ENCODE results near the gene GPC6. TPM values are rescaled to one million over a fixed set of nuclear protein-coding genes. Genes with fewer than 3 reads are reported as not detected.

GPC6 gene
- total RNA-seq, 1 donor from 2014 or later = not detected

- no peak overlapping the region for H3K27ac Mint-ChIP-seq
- DNase-seq (ENCODE audit: low spot score) = no peak
- no peaks in the 10 kb centered on the region for H3K27me3 Mint-ChIP-seq (ENCODE audit: insufficient read depth)
- peaks cover 10% of the 10 kb centered on the region for H3K36me3 Mint-ChIP-seq (ENCODE audit: low read depth)
- intact Hi-C loops (cut with micrococcal nuclease) = no loop called here
- H3K4me3 Mint-ChIP-seq = no peak overlapping the region
- H3K9me3 Mint-ChIP-seq = peaks cover 10% of the 10 kb centered on the region
- peaks cover 48% of the 10 kb centered on the region for H3K4me1 Mint-ChIP-seq (ENCODE audit: low read depth)
These were observed 1086.8 kb downstream of the GPC6 start for GRCh38 chr13:94313321-94313910.

- no peak overlapping the region for H3K4me3 Mint-ChIP-seq
- DNase-seq (ENCODE audit: low spot score) = no peak
- peaks cover 53% of the 10 kb centered on the region for H3K4me1 Mint-ChIP-seq (ENCODE audit: low read depth)
- no peaks in the 10 kb centered on the region for H3K27me3 Mint-ChIP-seq (ENCODE audit: insufficient read depth)
- H3K36me3 Mint-ChIP-seq (ENCODE audit: low read depth) = peaks cover 10% of the 10 kb centered on the region
- no peak overlapping the region for H3K27ac Mint-ChIP-seq
- intact Hi-C loops (cut with micrococcal nuclease) = no loop called here
- H3K9me3 Mint-ChIP-seq = peaks cover 10% of the 10 kb centered on the region
These were observed 1087.3 kb downstream of the GPC6 start for GRCh38 chr13:94313926-94314325.

GRCh38 chr13:94315188-94315587, 1088.6 kb downstream of the GPC6 start:
- no peak for DNase-seq (ENCODE audit: low spot score)
- no peaks in the 10 kb centered on the region for H3K27me3 Mint-ChIP-seq (ENCODE audit: insufficient read depth)
- peaks cover 10% of the 10 kb centered on the region for H3K36me3 Mint-ChIP-seq (ENCODE audit: low read depth)
- no peak overlapping the region for H3K27ac Mint-ChIP-seq
- H3K4me1 Mint-ChIP-seq (ENCODE audit: low read depth) = peaks cover 66% of the 10 kb centered on the region
- peaks cover 13% of the 10 kb centered on the region for H3K9me3 Mint-ChIP-seq
- intact Hi-C loops (cut with micrococcal nuclease) = loop anchor here (5.0 kb wide), 2 partner anchors 78 to 352 kb away; no protein-coding TSS in a partner anchor
- H3K4me3 Mint-ChIP-seq = no peak overlapping the region

GRCh38 chr13:94317063-94317491, 1090.5 kb downstream of the GPC6 start:
- H3K36me3 Mint-ChIP-seq (ENCODE audit: low read depth) = peaks cover 18% of the 10 kb centered on the region
- H3K27ac Mint-ChIP-seq = peak overlapping the region; percentile 86
- peak; percentile 13 for DNase-seq (ENCODE audit: low spot score)
- H3K4me3 Mint-ChIP-seq = peak overlapping the region; percentile 44
- H3K27me3 Mint-ChIP-seq (ENCODE audit: insufficient read depth) = no peaks in the 10 kb centered on the region
- intact Hi-C loops (cut with micrococcal nuclease) = loop anchor here (1.0 to 5.0 kb wide), 5 partner anchors 10 to 350 kb away; no protein-coding TSS in a partner anchor
- H3K9me3 Mint-ChIP-seq = peaks cover 31% of the 10 kb centered on the region
- peaks cover 80% of the 10 kb centered on the region for H3K4me1 Mint-ChIP-seq (ENCODE audit: low read depth)

GRCh38 chr13:94318418-94318817, 1091.8 kb downstream of the GPC6 start:
- DNase-seq (ENCODE audit: low spot score) = no peak
- Mint-ChIP-seq H3K27ac (no peak overlapping the region), H3K27me3 (ENCODE audit: insufficient read depth) (no peaks in the 10 kb centered on the region), H3K4me3 (no peak overlapping the region), H3K4me1 (ENCODE audit: low read depth) (peaks cover 79% of the 10 kb centered on the region), H3K36me3 (ENCODE audit: low read depth) (peaks cover 19% of the 10 kb centered on the region), H3K9me3 (peaks cover 33% of the 10 kb centered on the region)
- intact Hi-C loops (cut with micrococcal nuclease) = loop anchor here (5.0 kb wide), 2 partner anchors 81 to 349 kb away; no protein-coding TSS in a partner anchor

GRCh38 chr13:94319501-94319900, 1092.9 kb downstream of the GPC6 start:
- H3K27me3 Mint-ChIP-seq (ENCODE audit: insufficient read depth) = no peaks in the 10 kb centered on the region
- no peak overlapping the region for H3K27ac Mint-ChIP-seq
- intact Hi-C loops (cut with micrococcal nuclease) = loop anchor here (5.0 kb wide), 2 partner anchors 82 to 348 kb away; no protein-coding TSS in a partner anchor
- H3K9me3 Mint-ChIP-seq = peaks cover 33% of the 10 kb centered on the region
- no peak for DNase-seq (ENCODE audit: low spot score)
- H3K4me1 Mint-ChIP-seq (ENCODE audit: low read depth) = peaks cover 88% of the 10 kb centered on the region
- H3K36me3 Mint-ChIP-seq (ENCODE audit: low read depth) = peaks cover 19% of the 10 kb centered on the region
- H3K4me3 Mint-ChIP-seq = no peak overlapping the region

GRCh38 chr13:94322925-94323763, 1096.5 kb downstream of the GPC6 start:
- Mint-ChIP-seq H3K27ac (no peak overlapping the region), H3K4me1 (ENCODE audit: low read depth) (peaks cover 92% of the 10 kb centered on the region), H3K4me3 (no peak overlapping the region), H3K36me3 (ENCODE audit: low read depth) (peaks cover 15% of the 10 kb centered on the region), H3K27me3 (ENCODE audit: insufficient read depth) (no peaks in the 10 kb centered on the region), H3K9me3 (peaks cover 34% of the 10 kb centered on the region)
- no peak for DNase-seq (ENCODE audit: low spot score)
- intact Hi-C loops (cut with micrococcal nuclease) = no loop called here

- H3K27me3 Mint-ChIP-seq (ENCODE audit: insufficient read depth) = no peaks in the 10 kb centered on the region
- peak overlapping the region; percentile 59 for H3K4me3 Mint-ChIP-seq
- H3K27ac Mint-ChIP-seq = peak overlapping the region; percentile 97
- intact Hi-C loops (cut with micrococcal nuclease) = no loop called here
- peaks cover 34% of the 10 kb centered on the region for H3K9me3 Mint-ChIP-seq
- peaks cover 15% of the 10 kb centered on the region for H3K36me3 Mint-ChIP-seq (ENCODE audit: low read depth)
- peaks cover 88% of the 10 kb centered on the region for H3K4me1 Mint-ChIP-seq (ENCODE audit: low read depth)
- peak; percentile 44 for DNase-seq (ENCODE audit: low spot score)
These were observed 1097.5 kb downstream of the GPC6 start for GRCh38 chr13:94323764-94324758.

GRCh38 chr13:94324767-94325540, 1098.3 kb downstream of the GPC6 start:
- intact Hi-C loops (cut with micrococcal nuclease) = loop anchor here (5.0 kb wide), 4 partner anchors 113 to 533 kb away; partner anchors contain the start of gene GPR180
- no peak for DNase-seq (ENCODE audit: low spot score)
- Mint-ChIP-seq H3K27ac (peak overlapping the region; percentile 97), H3K4me1 (ENCODE audit: low read depth) (peaks cover 88% of the 10 kb centered on the region), H3K36me3 (ENCODE audit: low read depth) (peaks cover 19% of the 10 kb centered on the region), H3K27me3 (ENCODE audit: insufficient read depth) (no peaks in the 10 kb centered on the region), H3K4me3 (peak overlapping the region; percentile 6), H3K9me3 (peaks cover 39% of the 10 kb centered on the region)

- H3K36me3 Mint-ChIP-seq (ENCODE audit: low read depth) = peaks cover 16% of the 10 kb centered on the region
- H3K27ac Mint-ChIP-seq = peak overlapping the region; percentile 5
- DNase-seq (ENCODE audit: low spot score) = no peak
- no peaks in the 10 kb centered on the region for H3K27me3 Mint-ChIP-seq (ENCODE audit: insufficient read depth)
- peaks cover 34% of the 10 kb centered on the region for H3K9me3 Mint-ChIP-seq
- intact Hi-C loops (cut with micrococcal nuclease) = loop anchor here (5.0 kb wide), 4 partner anchors 113 to 533 kb away; partner anchors contain the start of gene GPR180
- no peak overlapping the region for H3K4me3 Mint-ChIP-seq
- H3K4me1 Mint-ChIP-seq (ENCODE audit: low read depth) = peaks cover 88% of the 10 kb centered on the region
These were observed 1099.0 kb downstream of the GPC6 start for GRCh38 chr13:94325650-94326049.

- peaks cover 12% of the 10 kb centered on the region for H3K36me3 Mint-ChIP-seq (ENCODE audit: low read depth)
- intact Hi-C loops (cut with micrococcal nuclease) = loop anchor here (1.0 to 5.0 kb wide), 7 partner anchors 10 to 535 kb away; partner anchors contain the start of gene GPR180
- H3K9me3 Mint-ChIP-seq = peaks cover 18% of the 10 kb centered on the region
- H3K4me1 Mint-ChIP-seq (ENCODE audit: low read depth) = peaks cover 82% of the 10 kb centered on the region
- peak overlapping the region; percentile 75 for H3K27ac Mint-ChIP-seq
- H3K4me3 Mint-ChIP-seq = peak overlapping the region; percentile 24
- peak; percentile 13 for DNase-seq (ENCODE audit: low spot score)
- H3K27me3 Mint-ChIP-seq (ENCODE audit: insufficient read depth) = peaks cover 7% of the 10 kb centered on the region
These were observed 1100.7 kb downstream of the GPC6 start for GRCh38 chr13:94327318-94327717.
